IPS-NIHi7 (cell line): ENCODE results near the gene TMEM255A.
"Not testable (repeated sequence)": the region's sequence is repeated elsewhere in the genome, so short reads cannot be mapped to it uniquely, and the experiment has no call there.

Experiments used
- DNase-seq: peaks from one replicate; pipeline ENCODE4 v3.0.0; 2012; ENCODE audit warnings: mixed read lengths; ENCODE audit errors: extremely low spot score

The TMEM255A gene

DNA sequence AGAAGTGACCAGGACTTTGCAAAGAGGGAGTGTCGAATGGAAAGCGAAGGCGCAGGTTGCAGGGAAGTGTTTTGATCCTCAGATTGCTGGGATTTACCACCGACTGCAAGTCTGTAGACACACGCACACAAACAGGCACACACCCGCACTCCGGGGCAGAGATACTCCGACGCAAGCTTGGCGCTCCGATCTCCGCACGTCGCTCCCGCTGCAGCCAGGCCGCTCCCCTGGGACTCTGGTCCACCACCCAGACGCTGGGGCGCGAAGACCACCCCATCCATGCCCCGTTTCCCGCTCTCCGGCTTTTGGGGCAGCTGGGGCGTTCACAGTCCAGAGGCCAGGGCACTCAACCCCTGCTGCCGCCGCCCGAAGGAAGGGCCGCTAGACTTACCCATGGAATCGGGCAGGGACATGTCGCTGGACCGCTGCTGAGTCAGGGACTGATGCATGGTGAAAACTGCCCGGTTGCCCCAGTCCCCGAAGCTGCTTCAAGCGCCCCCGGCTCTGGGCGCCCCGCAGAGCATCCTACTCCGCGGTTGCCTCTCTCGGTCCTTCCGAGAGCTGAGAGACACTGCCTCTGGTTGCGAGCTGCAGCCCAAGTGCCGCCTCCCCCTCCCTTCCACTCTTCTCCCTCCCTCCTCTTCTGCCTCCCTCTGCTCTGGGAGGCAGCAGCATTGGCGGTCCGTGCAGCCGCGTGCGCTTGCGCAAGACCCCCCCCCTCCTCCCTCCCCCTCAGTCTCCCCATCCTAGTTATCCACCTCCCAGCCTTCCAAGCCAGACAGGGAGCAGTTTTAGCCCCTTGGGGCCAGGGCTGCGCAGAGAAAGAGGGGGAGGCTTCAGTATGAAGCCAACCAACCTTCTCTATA is at the start of gene TMEM255A:
Gene TMEM255A (minus strand): TSS at position 601 of the 866 bp plus-strand sequence. CDS start 152 bp downstream, at position 449.
- DNase-seq = peak; percentile 48

- DNase-seq = no peak
Measured at GRCh38 chrX:120358737-120359456, 47.6 kb upstream of the TMEM255A start.

DNA sequence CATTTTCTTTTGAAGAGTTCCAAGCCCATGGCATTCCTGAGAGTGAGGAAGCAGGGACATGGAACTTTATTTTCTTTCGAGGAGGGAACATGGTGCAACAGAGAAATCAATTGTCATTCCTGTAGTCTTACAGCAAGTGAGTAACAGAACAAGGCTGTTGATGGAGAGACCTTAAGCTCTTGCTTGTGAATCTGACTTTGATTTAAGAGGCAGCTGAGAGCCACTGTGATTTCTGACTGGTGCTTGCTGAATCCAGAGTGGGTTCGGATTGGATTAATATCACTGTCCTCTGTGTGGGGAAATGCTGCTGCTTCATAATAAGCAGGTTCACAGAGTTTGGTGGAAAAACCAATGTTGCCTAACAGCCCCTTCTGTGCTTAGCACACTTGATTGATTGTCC is 45.9 kb upstream of the TMEM255A start:
- no peak for DNase-seq

DNA sequence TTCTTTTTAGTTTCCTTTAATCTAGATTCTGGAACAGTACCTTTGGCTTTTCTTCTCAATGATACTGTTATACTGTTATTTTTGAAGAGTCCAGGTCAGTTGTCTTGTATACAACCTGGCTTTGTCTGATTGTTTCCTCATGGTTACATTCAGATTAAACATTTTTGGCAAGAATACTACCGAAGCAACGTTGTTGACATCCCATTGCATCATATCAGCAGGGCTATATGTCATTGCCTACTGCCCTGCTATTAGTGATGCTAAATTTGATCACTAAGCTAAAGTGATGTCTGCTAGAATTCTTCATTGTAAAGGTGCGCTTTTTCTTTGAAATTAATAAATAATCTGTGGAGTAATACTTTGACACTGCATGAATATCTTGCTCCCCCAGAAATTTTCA is 44.8 kb upstream of the TMEM255A start:
- no peak for DNase-seq

DNA sequence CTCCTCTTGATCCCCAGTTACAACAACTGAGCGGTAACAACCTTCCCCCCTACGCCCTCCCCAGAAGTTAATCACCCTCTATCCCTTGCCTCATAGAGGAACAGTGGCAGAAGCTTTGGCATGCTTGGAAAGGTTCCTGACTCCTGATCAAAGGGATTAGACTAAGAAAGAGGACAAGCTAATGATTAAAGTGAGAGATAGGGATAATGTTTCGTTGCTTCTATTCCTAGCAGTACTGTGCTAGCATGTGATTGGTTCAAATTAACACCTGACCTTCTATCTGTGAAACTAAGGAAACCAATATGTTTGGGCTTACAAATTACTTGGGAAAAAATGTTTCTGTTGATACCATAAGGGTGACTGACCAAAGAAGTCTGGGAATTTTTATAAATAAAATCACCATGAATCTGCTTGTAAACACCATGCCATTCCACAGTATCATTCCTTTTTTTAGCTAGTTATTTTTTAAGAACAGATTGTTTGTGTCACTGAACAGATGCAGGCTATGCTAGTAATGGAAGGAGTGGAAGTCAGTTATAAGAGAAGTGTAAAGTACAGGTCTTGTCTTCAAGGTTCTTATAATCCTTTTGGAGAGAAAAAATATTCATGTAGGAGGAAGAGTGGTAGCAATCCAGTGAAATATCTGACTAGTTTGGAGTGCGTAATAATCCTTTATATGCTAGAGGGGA is 39.3 kb upstream of the TMEM255A start:
- DNase-seq = no peak

- DNase-seq = not testable (repeated sequence)
Measured at GRCh38 chrX:120344566-120344965, 33.3 kb upstream of the TMEM255A start.

GRCh38 chrX:120336899-120337298 is 25.6 kb upstream of the TMEM255A start:
- DNase-seq = no peak

- DNase-seq = no peak
Measured at GRCh38 chrX:120335289-120335688, 24.0 kb upstream of the TMEM255A start.

DNA sequence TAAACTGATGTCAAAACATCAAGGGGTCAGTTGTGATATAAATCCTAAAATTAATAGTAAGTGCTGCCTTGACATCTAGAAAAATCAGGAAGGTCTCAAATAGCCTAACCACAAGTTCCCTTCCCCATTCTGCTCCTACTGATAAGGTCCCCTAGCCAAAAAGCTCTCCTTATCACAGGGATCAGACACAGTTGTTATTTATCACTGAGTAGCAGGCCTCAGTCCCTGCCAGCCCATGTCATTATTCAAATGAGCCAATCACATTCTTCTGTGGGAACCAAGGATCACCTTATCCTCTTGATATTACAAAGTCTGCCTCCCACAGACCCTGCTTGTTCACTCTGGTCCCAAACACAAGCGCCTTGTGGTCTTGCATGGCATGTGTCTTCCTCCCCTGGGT is 23.3 kb upstream of the TMEM255A start:
- no peak for DNase-seq

GRCh38 chrX:120334151-120334550 is 22.9 kb upstream of the TMEM255A start:
- DNase-seq = no peak

GRCh38 chrX:120332394-120332793 is 21.1 kb upstream of the TMEM255A start:
- no peak for DNase-seq

- DNase-seq = no peak
Measured at GRCh38 chrX:120331116-120331515, 19.9 kb upstream of the TMEM255A start.

DNA sequence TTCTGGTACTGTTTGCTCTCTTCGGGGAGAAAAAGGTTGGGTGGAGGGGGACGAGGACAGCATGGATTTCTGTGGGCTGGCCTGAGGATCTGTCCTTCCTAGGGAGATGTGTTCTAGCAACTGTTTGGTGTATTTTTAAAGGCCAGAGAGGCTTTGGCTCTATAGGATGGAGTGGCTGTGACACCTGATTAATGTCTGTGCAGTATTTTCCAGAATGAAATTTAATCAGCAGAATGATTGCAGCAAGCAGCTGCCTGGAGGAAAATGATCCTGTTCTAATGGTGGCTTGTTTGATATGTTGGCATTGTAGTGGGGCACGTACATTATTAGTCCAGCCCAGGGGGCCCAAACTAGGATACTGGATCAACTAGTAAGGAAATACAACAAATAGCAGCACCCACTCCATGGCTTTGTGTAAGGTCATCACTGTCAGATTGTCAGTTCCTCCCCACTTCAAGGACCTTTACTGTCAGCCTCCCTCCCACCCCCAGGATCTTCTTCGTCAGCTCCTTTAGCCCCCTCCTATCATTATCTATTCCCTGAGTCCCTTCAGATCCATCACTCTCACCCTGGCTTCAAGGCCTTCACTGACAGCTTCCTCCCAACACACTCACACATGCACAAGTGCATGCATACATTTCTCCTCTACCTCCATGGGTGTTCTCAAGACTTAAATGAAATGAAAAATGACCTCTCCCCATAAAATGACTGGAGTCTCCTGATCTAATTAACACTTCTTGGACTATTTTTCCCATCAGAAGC is 10.4 kb upstream of the TMEM255A start:
- no peak for DNase-seq

DNA sequence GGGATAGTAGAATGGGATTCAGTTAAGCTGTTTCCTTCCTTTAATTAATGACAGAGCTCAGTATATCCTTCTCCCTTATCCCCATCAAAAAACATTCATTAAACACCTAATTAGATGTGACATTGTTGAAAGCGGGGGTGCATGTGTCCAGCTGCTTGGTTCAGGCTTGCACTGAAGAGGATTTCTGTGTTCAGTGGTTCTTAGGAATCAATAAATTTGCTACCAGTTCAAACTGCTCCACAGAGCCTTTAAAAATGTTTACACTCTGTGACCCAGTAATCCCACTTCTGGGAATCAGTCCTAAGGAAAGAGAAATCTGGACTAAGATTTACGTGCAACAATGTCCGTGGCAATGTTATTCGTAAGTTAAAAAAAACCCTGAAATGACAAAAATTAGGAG is 7.2 kb upstream of the TMEM255A start:
- DNase-seq = no peak

DNA sequence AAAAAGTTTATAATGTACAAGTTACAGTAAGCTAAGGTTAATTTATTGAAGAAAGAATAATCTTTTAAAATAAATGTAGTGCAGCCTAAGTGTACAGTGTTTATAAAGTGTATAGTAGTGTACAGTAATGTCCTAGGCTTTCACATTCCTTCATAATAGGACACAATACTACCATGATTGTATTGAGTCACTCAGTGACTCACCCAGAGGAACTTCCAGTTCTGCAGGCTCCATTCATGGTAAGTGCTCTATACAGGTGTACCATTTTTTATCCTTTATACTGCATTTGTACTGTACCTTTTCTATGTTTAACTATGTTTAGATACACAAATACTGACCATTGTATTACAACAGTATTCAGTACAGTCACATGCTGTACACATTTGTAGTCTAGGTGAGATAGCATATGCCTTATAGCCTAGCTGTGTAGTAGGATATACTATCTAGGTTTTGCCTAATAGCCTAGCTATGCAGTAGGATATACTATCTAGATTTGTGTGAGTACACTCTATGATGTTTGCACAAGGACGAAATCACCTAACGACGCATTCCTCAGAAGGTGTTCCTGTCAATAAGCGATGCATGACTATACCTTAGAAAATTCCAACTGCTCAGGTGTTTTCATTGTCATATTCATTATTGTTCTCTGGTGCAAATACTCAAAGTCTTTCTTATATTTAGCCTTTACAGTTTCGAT is 5.5 kb upstream of the TMEM255A start:
- no peak for DNase-seq

DNA sequence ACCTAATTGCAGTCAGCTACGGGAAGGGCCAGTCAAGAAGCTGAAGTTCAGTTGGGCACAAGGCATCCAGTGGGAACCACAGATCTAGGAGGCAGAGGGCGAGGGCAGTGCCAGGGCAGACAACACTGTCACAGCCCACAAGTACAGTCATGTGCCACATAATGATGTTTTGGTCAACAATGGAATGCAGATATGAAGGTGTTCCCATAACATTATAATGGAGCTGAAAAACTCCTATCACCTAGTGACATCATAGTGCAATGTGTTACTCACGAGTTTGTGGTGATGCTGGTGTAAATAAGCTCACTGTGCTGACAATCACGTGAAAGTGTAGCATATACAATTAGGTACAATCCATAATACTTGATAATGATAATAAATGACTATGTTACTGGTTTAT is 4.5 kb upstream of the TMEM255A start:
- DNase-seq = no peak

GRCh38 chrX:120311727-120312063 is 434 bp upstream of the TMEM255A start:
- no peak for DNase-seq

GRCh38 chrX:120309873-120310705 is 1.2 kb downstream of the TMEM255A start:
- no peak for DNase-seq

DNA sequence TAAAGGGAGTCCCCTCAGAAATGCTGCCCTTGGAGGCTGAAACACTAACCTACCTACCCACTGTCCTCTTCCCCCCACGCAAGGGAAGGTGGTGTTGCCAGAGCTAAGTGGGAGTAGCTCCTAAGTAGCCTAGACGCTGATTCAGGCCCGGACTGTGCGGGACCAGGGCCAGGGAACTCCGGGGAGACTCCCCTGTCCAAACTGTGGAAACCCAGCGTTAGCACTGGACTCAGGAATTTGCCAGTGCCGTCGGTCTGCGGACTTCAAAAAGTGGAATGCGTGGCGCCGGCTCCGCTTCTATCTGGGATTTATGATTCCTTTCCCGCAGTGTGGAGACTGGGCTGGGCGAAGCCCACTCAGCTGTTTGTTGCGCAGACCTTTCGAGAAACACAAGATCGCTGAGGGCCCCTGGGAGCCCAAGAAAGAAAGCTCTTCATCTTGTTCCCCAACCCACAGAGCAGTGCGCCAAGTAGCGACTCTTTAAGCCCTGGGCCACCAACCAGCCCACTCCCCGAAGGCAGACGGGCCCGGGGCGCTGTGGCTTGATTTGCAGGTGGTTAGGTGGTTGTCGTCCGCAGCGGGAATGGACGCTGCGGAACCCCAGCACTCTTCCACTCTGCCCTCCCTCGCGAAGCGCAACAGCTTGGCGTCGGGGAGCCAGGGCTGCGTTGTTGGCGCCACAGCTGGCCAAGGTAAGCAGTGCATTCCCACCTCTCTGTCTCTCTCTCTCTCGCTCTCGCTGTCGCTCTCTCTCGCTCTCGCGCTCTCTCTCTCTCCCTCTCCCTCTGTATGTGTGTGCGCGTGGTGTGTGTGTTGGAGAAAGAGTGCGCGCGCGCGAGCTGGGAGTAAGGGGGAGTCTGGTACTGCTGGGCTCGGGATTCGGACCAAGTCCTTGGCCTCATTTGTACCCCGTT is 2.0 kb downstream of the TMEM255A start:
- DNase-seq = peak; percentile 35
